C4-2B (cell line): ENCODE measurements around the gene SESN3.

Experiments
- CTCF ChIP-seq: fragments of 450-650 bp; conservative IDR thresholded peaks from 2 replicates; pipeline ENCODE4 v1.5.1; 2017; ENCODE audit warnings: mild to moderate bottlenecking
- ZFX ChIP-seq: fragments of 450-650 bp; IDR thresholded peaks from 2 replicates; pipeline ENCODE4 v1.6.1; 2017

GRCh38 chr11:95153857-95154246, 77.2 kb downstream of the SESN3 start:
- TF ChIP-seq CTCF (no peak), ZFX (no peak)
